ENCODE measurements around the gene HSPB7. TPM values are rescaled to one million over a fixed set of nuclear protein-coding genes. Genes with fewer than 3 reads are reported as not detected.
A peak's percentile ranks its signal among the peaks of the same experiment; 100 is the strongest.

HSPB7 gene
- 0.12 TPM for total RNA-seq (2013)
- not detected for polyA plus RNA-seq
- polyA minus RNA-seq = 0.80 TPM in 1 of 2 replicates, not detected in the other
- 0 to 0.90 (median 0) reads per million in 11 experiments for total RNA-seq

DNA sequence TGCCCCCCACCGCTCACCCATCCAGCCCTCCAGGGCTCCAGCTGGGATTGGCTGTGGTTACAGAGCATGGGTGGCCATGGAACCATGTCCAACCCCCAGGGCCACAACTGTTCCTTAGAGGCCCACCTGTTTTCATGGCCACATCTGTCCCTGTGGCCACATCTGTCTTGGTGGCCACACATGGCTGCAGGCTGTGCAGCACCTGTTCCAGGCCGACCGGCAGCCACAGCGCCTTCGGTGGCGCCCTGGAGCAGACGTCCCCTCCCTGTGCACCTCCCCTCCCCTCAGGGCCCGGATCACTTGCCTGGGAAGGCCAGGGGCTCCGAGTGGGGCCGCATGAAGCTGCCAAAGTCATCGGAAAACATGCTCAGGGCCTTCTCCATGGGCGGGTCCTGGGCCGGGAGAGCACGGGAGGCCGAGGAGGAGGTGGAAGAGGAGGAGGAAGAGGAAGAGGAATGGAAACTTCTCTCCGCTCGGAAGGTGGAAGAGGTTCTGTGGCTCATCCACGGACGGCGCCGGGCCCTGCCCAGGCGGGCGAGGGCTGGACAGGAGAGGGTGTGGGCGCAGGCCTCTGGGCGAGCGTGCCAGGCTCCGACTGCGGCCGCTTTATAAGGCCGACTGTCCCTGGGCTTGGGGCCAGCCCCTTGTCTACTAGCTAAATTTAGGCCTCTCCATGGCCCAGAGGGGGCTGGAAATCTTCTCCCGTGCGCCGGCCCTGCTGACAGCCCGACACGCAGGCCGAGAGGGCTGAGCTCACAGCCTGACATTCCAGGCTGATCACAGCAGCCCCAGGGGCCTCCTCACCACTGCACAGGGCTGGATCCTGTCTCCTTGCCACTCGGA lies at the start of gene HSPB7:
TSS of gene HSPB7 (minus strand) at position 583 of the 843 bp plus-strand sequence. CDS start at position 503, 80 bp downstream.
- Histone ChIP-seq H4K20me1 (ENCODE audit: insufficient read depth, low read length) (no peaks in the 10 kb centered on the region), H3K4me1 (ENCODE audit: control insufficient read depth in 1 of 2, insufficient read depth in 2 of 2, low read length in 2 of 2) (peaks cover 7 to 15% of the 10 kb centered on the region in 2 donors), H3K4me2 (replicated peaks; ENCODE audit: extremely low read depth, low read length, poor library complexity, severe bottlenecking) (no peak within 1 kb of the TSS), H3K9ac (ENCODE audit: insufficient read depth, low read length, poor library complexity, severe bottlenecking) (peak within 1 kb of the TSS; percentile 15), H3K27ac (ENCODE audit: low read depth in 1 of 2, low read length in 2 of 2) (no peak within 1 kb of the TSS), H2AFZ (ENCODE audit: insufficient read depth, low read depth, low read length, poor library complexity, severe bottlenecking) (peak within 1 kb of the TSS; percentile 53), H3K36me3 (replicated peaks in 1 of 2; ENCODE audit: control insufficient read depth in 1 of 2, insufficient read depth in 2 of 2, low read length in 2 of 2) (no peaks in the 10 kb centered on the region), H3K4me3 (replicated peaks in 1 of 3; ENCODE audit: low read depth in 2 of 3, low read length in 3 of 3) (no peak within 1 kb of the TSS), H3K9me3 (replicated peaks in 1 of 2; ENCODE audit: control insufficient read depth in 1 of 2, insufficient read depth in 1 of 2, low read length in 2 of 2) (no peaks in the 10 kb centered on the region), H3K79me2 (ENCODE audit: insufficient read depth, low read length) (no peaks in the 10 kb centered on the region), H3K27me3 (ENCODE audit: control insufficient read depth in 2 of 2, insufficient read depth in 2 of 2, low read length in 2 of 2) (no peaks in the 10 kb centered on the region)
- WGBS (ENCODE audit: insufficient coverage) = 70% methylated on average over 25 of the region's 37 CpGs
- Mint-ChIP-seq H3K27me3 (ENCODE audit: low read depth in 3 of 3) (peaks cover 9 to 28% (median 22%) of the 10 kb centered on the region in 3 donors), H3K4me1 (peaks cover 8% of the 10 kb centered on the region), H3K36me3 (no peaks in the 10 kb centered on the region), H3K9me3 (no peaks in the 10 kb centered on the region), H3K27ac (no peak within 1 kb of the TSS), H3K4me3 (peak within 1 kb of the TSS in 1 of 2 donors; percentile 63)
- no peak for DNase-seq
- intact Hi-C loops (cut with micrococcal nuclease) = loop anchor here in 1 of 2 donors (10.0 kb wide), 1 partner anchor 167 kb away; no protein-coding TSS in a partner anchor
- TF ChIP-seq, protein P1, sequence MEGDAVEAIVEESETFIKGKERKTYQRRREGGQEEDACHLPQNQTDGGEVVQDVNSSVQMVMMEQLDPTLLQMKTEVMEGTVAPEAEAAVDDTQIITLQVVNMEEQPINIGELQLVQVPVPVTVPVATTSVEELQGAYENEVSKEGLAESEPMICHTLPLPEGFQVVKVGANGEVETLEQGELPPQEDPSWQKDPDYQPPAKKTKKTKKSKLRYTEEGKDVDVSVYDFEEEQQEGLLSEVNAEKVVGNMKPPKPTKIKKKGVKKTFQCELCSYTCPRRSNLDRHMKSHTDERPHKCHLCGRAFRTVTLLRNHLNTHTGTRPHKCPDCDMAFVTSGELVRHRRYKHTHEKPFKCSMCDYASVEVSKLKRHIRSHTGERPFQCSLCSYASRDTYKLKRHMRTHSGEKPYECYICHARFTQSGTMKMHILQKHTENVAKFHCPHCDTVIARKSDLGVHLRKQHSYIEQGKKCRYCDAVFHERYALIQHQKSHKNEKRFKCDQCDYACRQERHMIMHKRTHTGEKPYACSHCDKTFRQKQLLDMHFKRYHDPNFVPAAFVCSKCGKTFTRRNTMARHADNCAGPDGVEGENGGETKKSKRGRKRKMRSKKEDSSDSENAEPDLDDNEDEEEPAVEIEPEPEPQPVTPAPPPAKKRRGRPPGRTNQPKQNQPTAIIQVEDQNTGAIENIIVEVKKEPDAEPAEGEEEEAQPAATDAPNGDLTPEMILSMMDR (IDR thresholded peaks at IDR 0.05) = no peak

DNA sequence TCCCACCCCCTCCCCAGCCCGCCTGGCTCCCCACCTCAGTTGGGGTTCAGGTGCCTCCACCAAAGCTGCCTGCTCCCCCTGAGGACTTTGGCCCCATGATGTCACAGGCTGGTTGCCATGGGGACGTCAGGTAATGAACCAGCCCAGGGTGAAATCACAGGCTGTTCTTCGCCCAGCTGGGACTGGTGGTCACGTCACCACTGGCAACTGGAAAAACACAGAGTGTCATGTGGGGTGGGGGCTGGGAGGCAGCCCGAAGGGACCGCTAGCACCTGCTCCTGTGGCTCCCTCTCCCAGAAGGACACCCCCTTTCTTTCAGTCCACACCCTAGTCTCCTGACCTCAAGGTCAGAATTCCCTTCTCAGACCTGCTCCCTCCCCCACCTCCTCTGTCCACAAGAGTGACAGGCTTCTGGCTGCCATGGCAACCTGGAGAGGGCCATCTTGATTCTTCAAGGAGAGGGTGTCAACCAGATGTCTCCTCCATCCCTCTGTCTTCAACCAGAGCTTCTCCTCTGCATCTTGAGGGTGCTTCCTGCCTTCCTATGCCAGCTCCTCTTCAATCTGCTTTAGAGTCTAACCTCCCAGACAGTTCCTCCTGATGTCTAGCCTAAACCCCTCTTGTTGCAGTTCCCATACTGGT lies 49.4 kb upstream of the HSPB7 start:
- no peak overlapping the region for H3K4me3 ChIP-seq (replicated peaks in 1 of 3; ENCODE audit: low read depth in 2 of 3, low read length in 3 of 3)
- Mint-ChIP-seq H3K27me3 (ENCODE audit: low read depth in 3 of 3) (peaks cover 21 to 51% (median 39%) of the 10 kb centered on the region in 3 donors), H3K27ac (no peak overlapping the region), H3K36me3 (no peaks in the 10 kb centered on the region), H3K4me3 (no peak overlapping the region), H3K4me1 (no peaks in the 10 kb centered on the region), H3K9me3 (no peaks in the 10 kb centered on the region)
- TF ChIP-seq, protein P1 (IDR thresholded peaks at IDR 0.05) = no peak
- no peak overlapping the region for H3K27ac ChIP-seq (ENCODE audit: low read depth in 1 of 2, low read length in 2 of 2)
- no peaks in the 10 kb centered on the region for H3K9me3 ChIP-seq (replicated peaks in 1 of 2; ENCODE audit: control insufficient read depth in 1 of 2, insufficient read depth in 1 of 2, low read length in 2 of 2)
- H3K4me2 ChIP-seq (replicated peaks; ENCODE audit: extremely low read depth, low read length, poor library complexity, severe bottlenecking) = no peak overlapping the region
- DNase-seq = no peak
- H3K36me3 ChIP-seq (replicated peaks in 1 of 2; ENCODE audit: control insufficient read depth in 1 of 2, insufficient read depth in 2 of 2, low read length in 2 of 2) = no peaks in the 10 kb centered on the region
- no peak overlapping the region for H2AFZ ChIP-seq (ENCODE audit: insufficient read depth, low read depth, low read length, poor library complexity, severe bottlenecking)
- H4K20me1 ChIP-seq (ENCODE audit: insufficient read depth, low read length) = no peaks in the 10 kb centered on the region
- WGBS (ENCODE audit: insufficient coverage) = 92% methylated on average over 2 of the region's 6 CpGs
- intact Hi-C loops (cut with micrococcal nuclease) = no loop called here
- H3K9ac ChIP-seq (ENCODE audit: insufficient read depth, low read length, poor library complexity, severe bottlenecking) = no peak overlapping the region
- H3K4me1 ChIP-seq (ENCODE audit: control insufficient read depth in 1 of 2, insufficient read depth in 2 of 2, low read length in 2 of 2) = no peaks in the 10 kb centered on the region
- H3K27me3 ChIP-seq (ENCODE audit: control insufficient read depth in 2 of 2, insufficient read depth in 2 of 2, low read length in 2 of 2) = peaks cover 0 to 10% of the 10 kb centered on the region in 2 donors
- H3K79me2 ChIP-seq (ENCODE audit: insufficient read depth, low read length) = no peaks in the 10 kb centered on the region
